IPS DF 4.7 (cell line): ENCODE results near the gene IFIT1.
"Not testable (repeated sequence)": the region's sequence is repeated elsewhere in the genome, so short reads cannot be mapped to it uniquely, and the experiment has no call there.

Experiments
- DNase-seq: peaks from one replicate; pipeline ENCODE4 v3.0.0-alpha.2; 2013; ENCODE audit warnings: low spot score; ENCODE audit errors: extremely low read depth

Gene IFIT1

DNA sequence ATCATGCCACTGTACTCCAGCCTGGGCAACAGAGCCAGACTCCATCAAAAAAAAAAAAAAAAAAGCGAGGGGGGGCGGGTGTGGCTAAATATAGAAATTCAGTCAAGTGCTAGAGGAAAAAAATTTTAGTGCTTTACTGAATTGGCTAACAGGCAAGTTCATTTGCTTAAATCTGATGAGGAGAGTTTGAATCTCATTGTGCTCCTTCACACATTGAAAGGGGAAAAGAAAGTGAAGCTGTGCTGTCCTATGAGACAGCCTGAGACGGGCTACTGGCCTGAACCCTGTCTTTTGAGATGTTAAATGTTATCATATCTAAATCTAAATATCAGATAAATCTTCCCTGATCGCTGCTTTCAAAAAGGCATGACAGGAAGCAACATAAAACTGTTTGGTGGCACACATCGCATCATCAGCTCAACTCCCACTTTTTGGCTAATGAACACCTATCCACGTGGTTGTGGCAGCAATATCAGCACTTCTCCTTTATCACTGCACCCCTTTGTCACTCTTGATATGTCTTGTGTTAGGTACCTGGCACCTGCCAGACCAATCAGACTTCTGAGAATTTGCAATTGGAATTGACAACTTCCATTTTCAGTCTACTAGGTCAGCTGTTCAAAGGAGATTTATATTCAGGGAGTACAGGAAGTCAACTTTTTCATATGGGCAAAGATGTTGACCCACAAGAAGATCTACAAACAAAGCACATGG lies 28.5 kb upstream of the IFIT1 start:
- DNase-seq: no peak

DNA sequence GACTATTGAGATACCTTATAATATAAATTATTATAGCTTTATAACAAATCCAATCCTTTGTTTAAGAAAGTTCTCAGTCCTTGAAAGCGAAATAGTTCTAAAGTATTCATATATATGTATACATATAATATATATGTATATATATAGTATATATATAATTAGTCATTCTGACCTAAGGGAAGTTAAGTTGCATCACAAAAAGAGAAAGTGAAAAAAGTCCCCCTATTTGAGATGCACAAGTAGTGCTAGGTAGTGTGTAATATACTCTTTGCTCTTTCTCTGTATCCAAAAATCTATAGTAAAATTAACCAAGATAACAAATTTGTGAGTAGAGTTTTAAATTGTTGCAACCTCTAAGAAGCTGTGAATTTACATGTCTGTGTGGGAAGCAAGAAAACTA lies 27.9 kb upstream of the IFIT1 start:
- no peak for DNase-seq

DNA sequence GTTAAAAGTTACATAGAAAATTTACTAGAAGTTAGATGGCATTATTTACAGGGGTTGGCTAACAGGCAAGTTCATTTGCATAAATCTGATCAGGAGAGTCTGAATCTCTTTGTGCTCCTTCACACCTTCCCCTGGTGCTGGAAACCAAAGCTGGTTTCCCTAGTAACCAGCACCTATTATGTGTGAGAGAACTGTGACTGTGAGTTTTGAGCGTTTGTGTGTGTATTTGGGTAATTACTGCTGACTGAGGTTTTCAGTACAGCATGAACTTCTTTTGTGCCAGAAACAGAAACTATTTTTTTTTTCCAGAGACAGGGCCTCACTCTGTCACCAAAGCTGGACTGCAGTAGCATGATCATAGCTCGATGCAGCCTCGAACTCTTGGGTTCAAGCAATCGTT lies 24.9 kb upstream of the IFIT1 start:
- no peak for DNase-seq

GRCh38 chr10:89368129-89368528 lies 24.3 kb upstream of the IFIT1 start:
- no peak for DNase-seq

- no peak for DNase-seq
Measured at GRCh38 chr10:89369156-89370105, 23.0 kb upstream of the IFIT1 start.

GRCh38 chr10:89371079-89371478 lies 21.3 kb upstream of the IFIT1 start:
- DNase-seq: no peak

DNA sequence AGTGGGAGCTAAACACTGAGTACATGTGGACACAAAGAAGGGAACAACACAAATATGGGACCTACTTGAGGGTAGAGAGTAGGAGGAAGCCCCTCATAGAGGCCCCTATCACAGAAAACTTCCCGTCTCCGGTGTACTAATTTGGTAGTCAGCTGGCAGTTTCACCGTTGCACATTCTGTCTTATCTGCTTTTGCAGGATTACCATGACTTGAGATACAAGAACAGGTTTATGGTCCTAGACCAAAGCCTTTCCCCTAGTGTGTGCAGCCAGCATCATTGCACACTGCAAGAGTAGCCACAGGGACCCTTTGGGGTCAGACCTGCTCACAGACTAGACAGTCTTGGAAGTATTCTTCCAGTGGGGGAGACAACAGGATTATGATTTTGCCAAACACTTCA lies 20.4 kb upstream of the IFIT1 start:
- DNase-seq: no peak

- DNase-seq: no peak
Measured at GRCh38 chr10:89373916-89374711, 18.3 kb upstream of the IFIT1 start.

DNA sequence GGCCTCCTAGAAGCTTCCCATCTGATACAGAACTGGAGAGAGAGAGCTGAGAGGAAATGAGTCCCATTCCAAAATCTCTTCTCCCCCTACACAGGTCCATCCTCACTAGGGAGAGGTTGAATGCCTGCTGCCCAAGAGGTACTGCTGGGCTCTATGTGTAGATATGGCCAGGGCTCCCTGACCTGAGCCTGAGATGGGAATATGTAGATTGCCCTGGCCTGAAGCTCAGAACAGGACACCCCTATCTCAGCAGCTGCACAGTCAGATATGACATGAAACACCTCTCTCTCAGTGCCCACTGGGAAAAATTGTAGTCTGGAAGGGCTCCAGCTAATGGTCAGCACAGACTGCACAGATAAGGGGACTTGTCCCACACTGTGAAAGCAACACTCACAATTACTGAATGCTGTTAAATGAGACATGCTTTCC lies 17.7 kb upstream of the IFIT1 start:
- DNase-seq: no peak

DNA sequence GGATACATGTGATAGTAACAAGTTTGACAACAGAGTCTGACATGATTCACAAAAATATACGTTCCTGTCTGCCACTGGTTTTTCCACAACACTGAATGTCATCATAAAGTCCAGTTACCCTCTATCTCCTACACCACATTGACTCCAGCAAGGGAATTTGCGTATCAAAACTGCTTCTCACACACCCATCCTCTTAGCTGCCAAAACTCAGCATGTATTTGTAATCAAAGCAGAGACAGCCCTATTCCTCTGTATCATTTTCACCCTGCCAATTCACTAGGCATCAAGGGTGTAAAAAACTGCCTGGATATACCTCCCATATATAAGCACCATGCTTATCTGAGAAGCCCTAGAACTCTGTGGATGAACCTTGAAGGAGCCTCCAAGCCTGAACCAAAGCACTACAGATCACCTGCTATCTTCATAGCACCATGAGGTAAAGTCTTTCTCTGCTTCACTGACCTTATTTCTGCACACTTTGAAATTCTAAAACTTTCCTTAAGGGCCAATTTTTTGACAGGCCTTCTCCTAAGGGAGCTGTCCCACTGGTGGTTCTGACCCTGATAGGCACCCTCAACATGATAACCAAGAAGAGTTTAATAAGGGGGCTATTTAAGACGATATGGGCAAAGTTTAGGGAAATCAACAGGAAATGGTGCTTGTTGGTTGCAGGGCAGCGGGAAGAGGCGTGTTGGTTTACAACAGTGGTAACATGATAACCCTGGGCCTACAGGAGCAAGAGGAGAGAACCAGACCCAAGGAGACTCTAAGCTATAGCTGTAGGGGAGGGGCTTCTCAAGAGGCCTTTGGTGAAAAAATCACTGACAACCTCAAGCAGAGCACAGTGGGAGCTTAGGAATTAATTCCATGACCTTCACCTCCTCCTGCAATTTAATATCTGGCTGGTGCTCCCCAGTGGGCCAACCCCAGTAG lies 14.5 kb upstream of the IFIT1 start, which contains the start of gene IFIT1B:
Gene IFIT1B (plus strand): TSS at position 352 of the 933 bp plus-strand sequence. CDS start 80 bp downstream, at position 432.
- DNase-seq: no peak

- no peak for DNase-seq
Measured at GRCh38 chr10:89379103-89379502, 13.3 kb upstream of the IFIT1 start.

GRCh38 chr10:89382757-89383156 lies 9.7 kb upstream of the IFIT1 start:
- DNase-seq: no peak

GRCh38 chr10:89384474-89385340 lies 7.7 kb upstream of the IFIT1 start:
- no peak for DNase-seq

GRCh38 chr10:89388806-89389205 lies 3.6 kb upstream of the IFIT1 start:
- DNase-seq: no peak

- no peak for DNase-seq
Measured at GRCh38 chr10:89389254-89389653, 3.2 kb upstream of the IFIT1 start.

DNA sequence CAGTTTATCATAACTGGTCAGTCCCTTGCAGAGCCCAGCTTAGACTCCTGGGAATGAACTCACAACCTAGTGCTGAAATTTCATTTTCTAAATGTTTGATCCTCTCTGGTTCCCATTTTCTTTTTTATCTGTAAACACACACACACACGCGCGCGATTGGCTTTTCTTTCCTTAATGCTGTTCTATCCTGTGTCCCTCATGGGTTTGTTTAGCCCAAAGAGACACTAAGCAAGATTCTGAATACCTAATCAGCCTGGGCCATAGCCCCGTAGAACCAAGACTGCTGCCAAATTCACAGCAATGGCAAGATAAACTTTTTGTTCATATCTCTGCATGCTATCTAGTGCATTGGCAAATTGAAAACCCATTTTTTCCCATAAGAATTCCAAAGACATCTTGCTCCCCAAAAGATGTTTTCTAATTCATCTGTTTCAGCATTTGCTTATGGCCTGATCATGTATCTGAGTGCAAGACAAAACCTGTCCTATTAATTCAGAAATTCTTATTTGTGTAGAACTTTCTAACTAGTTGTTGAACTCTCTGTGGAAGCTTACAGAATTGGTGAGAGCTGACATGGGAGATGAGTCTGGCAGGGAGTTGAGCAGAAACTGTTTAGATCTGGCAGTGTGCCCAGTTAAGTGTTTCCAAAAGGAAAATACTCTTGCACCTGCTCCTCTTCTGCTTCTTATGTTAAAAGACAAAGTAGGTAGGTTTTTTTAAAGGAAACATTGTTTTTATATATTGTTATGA lies 1.8 kb upstream of the IFIT1 start:
- no peak for DNase-seq

- DNase-seq: not testable (repeated sequence)
Measured at GRCh38 chr10:89391226-89391576, 1.2 kb upstream of the IFIT1 start.

DNA sequence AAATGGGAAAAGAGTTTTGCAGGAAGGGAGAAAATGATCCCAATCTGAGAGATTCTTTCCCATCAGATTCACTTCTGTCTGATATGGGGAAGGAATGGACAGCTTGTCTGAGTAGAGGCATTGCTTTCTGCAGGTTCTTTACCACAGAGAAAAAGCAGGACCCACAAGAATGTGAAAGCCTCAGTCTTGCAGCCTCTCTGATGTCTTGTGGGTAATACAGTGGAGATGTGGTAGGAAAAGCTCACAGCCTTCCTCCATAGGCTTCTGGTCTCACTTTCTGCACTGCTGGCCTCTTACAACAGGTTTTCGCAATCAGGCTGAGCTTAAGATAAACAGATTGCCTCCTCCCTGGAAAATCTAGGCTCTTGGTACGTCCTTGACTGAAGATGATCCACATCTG lies 551 bp downstream of the IFIT1 start:
- DNase-seq: no peak

- no peak for DNase-seq
Measured at GRCh38 chr10:89393898-89394297, 1.5 kb downstream of the IFIT1 start.
